Fibroblast of the aortic adventitia (primary cell): Measurements from ENCODE around the gene SYNPO2. TPM values are rescaled to one million over a fixed set of nuclear protein-coding genes. Genes with fewer than 3 reads are reported as not detected.
A peak's percentile ranks its signal among the peaks of the same experiment; 100 is the strongest.

Source experiments
- DNase-seq: peaks from one replicate; pipeline ENCODE4 v3.0.0-alpha.2; 2010; ENCODE audit warnings: low read depth
- H3K4me3 ChIP-seq: 2 replicates; pipeline ENCODE4 v1.5.1; 2011; ENCODE audit warnings: low read depth, mild to moderate bottlenecking, control low read depth, low read length, moderate library complexity
- total RNA-seq: library from RNA; depleted of rRNA; stranded (reverse); fragments of >200 nt; gene quantifications from 2 replicates; pipeline ENCODE4 v1.2.3, GENCODE V29; 2012; ENCODE audit warnings: low replicate concordance
- TF ChIP-seq, protein P1 (sequence below): IDR thresholded peaks from 2 replicates; pipeline ENCODE4 v1.5.1; 2011; ENCODE audit warnings: mild to moderate bottlenecking, low read length, control low read depth, inconsistent platforms; ENCODE audit not compliant: insufficient read depth

The SYNPO2 gene
- total RNA-seq, 1 donor = 3.4 TPM

DNA sequence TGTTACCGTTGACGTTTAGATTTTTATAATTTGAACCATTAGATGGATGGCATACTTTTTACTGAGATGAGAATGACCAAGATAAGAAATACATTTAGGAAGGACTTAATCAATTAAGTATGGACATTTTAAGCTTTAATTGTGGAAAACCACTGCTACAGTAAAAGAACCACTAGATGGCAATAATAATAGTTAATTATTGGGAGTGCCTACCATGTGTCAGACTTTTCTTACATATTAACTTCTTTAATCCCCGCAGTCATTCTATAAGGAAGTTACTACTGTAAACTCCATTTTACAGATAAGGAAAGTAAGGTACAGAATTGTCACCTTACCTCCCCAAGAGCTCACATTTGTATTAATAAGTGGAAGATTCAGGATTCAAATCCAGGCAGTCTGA is 198.5 kb downstream of the SYNPO2 start:
- TF ChIP-seq, protein P1, sequence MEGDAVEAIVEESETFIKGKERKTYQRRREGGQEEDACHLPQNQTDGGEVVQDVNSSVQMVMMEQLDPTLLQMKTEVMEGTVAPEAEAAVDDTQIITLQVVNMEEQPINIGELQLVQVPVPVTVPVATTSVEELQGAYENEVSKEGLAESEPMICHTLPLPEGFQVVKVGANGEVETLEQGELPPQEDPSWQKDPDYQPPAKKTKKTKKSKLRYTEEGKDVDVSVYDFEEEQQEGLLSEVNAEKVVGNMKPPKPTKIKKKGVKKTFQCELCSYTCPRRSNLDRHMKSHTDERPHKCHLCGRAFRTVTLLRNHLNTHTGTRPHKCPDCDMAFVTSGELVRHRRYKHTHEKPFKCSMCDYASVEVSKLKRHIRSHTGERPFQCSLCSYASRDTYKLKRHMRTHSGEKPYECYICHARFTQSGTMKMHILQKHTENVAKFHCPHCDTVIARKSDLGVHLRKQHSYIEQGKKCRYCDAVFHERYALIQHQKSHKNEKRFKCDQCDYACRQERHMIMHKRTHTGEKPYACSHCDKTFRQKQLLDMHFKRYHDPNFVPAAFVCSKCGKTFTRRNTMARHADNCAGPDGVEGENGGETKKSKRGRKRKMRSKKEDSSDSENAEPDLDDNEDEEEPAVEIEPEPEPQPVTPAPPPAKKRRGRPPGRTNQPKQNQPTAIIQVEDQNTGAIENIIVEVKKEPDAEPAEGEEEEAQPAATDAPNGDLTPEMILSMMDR = peak; percentile 44
- H3K4me3 ChIP-seq = no peak overlapping the region
- peak; percentile 51 for DNase-seq

GRCh38 chr4:119087656-119088055 is 199.0 kb downstream of the SYNPO2 start:
- no peak overlapping the region for H3K4me3 ChIP-seq
- TF ChIP-seq, protein P1 = no peak

GRCh38 chr4:119093042-119093827 is 204.6 kb downstream of the SYNPO2 start:
- TF ChIP-seq, protein P1 = no peak
- no peak for DNase-seq
- H3K4me3 ChIP-seq = no peak overlapping the region

More at GRCh38 chr4:119087656-119088055, 199.0 kb downstream of the SYNPO2 start:
- DNase-seq = no peak

- TF ChIP-seq, protein P1 = no peak
- H3K4me3 ChIP-seq = no peak overlapping the region
- DNase-seq = no peak
These were observed 208.7 kb downstream of the SYNPO2 start for GRCh38 chr4:119097282-119097900.

GRCh38 chr4:119098306-119098705 is 209.7 kb downstream of the SYNPO2 start:
- TF ChIP-seq, protein P1 = no peak
- H3K4me3 ChIP-seq = no peak overlapping the region
- no peak for DNase-seq

DNA sequence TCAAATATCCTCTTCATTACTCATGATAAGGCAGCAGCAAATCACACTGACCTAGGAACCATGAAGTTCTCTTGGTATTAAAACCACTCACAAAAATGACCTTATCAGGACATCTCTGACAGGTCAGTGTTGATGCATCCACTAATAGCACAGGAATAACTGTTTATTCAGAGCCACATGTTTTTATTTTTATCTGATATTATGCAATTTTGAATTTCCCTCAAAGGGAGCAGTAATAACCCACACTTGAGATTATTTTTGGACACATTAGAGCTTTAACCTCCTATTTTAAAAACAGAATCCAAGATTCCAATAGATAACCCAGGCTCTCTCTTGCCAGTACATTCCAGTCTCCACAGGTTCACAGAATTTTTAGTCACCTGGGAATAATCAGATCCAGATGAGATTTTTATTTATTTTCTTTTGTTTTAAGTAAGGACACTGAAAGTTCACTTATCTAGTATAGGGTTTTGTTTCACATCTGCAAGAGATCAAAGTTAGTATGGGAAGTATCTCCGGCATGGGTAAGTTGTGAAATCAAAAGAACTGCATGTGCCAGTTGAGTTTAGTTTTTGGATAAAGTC is 210.7 kb downstream of the SYNPO2 start:
- peak; percentile 89 for DNase-seq
- H3K4me3 ChIP-seq = no peak overlapping the region
- TF ChIP-seq, protein P1 = no peak
